ELF-1 (cell line): Measurements from ENCODE around the gene NTN3.

ENCODE experiments used
- DNase-seq: peaks from one replicate; pipeline ENCODE4 v3.0.0-alpha.2; 2016; ENCODE audit warnings: low read depth, low spot score

NTN3 gene

DNA sequence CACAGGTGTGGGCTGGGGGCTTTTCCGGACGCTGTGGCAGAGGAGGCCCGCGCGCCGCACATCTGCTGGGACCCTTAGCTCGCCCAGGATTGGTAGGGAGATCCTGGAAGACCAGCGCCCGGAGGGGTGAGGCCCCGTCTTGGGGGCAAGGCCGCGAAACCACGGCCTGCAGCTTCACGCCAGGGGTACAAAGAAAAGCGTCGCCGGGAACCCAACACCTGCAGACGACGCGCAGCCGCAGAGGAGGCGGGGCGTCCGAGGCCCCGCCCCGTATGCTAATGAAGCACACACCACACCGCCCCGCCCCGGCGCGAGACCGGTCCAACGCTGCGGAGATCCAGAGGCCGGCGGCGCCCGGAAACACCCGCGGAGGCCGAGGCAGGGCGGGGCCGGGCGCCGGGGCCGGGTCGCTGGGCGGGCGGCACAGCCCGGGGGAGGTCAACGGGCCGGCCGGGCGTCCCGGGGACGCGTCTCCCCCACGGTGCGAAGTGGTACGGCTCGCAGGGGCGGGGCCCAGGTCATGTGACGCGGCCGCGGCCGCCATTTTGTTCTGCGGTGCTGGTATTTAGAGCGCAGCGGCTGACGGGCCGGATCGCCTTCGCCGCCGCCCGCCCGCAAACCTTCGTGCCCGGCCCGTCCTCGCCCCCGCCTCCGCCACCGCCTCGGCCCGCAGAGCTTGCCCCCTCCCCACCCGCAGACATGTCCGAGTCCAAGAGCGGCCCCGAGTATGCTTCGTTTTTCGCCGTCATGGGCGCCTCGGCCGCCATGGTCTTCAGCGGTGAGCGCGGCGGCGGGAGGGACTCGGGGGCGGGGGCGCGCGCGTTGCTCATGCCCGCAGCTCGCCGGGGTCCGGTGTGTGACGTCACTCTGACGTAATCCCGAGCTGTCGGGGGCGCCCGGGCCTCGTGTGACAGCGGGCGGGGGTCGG lies 42.6 kb downstream of the NTN3 start, which contains the start of gene ATP6V0C:
ATP6V0C (plus strand) TSS at position 548 of the 928 bp plus-strand sequence; CDS start at position 700, 152 bp downstream.
- DNase-seq, result peak; percentile 95

- peak; percentile 47 for DNase-seq
Observed at GRCh38 chr16:2514333-2515179, 43.5 kb downstream of the NTN3 start.

DNA sequence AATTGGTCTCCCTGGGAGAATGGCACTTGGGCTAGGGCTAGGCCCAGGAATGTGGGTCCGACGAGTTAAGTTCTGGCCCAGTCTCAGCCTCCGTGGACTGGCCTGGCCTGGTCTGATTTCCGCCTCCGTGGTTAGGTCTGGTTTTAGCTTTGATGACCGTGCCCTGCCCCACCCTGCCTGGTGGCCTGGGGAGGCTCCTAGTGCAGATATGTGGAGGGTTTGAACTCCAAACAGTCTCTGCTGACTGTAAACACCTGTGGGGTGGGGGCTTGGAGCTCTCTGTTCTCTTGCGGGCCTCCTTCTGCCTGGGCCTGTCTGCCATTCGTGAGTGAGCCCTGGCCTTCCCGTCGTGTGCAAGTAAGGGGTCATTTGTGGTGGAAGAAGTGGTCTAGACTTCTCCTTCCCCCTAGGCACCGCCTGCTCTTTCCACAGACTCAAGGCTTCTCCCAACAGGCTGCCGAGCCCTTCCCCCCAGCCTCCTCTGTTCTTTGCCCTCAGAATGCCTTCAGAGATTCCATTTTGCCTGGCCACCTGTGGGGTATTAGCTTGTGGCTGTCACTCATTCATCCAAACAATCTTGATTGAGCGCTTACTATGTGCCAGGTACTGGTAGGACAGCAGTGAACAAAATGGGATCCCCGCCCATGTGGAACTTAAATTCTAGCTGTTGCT lies 44.2 kb downstream of the NTN3 start:
- DNase-seq, result peak; percentile 76

- DNase-seq, result no peak
Observed at GRCh38 chr16:2516391-2517240, 45.5 kb downstream of the NTN3 start.

DNA sequence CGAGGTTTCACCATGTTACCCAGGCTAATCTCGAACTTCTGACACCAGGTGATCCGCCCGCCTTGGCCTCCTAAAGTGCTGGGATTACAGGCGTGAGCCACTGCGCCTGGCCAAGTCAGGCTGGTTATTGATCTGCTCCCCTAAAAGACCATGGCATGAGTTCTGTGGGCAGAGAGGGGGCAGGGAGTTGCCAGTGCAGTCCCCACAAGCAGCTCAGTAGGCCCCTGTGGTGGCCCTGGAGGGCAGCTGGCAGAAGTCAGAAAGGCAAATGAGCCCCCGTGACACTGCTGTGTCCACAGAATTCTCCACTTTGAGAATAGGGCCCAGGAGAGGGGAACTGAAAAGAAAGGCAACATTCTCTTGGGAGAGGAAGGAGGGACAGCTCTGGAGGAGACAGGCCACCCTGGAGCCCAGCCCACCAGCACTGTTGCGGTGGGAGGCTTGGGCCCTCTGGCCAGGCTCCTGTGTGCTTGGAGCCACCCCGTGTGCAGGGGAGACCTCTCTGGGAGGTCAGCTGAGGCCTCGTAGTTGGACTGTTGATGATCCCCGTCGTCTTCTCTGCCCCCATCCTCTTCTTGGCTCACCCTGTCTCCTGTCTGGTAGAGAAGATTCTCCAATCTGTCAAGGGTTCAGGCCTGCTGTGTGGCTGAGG lies 47.0 kb downstream of the NTN3 start:
- no peak for DNase-seq

- DNase-seq, result no peak
Observed at GRCh38 chr16:2518823-2519710, 48.0 kb downstream of the NTN3 start.

DNA sequence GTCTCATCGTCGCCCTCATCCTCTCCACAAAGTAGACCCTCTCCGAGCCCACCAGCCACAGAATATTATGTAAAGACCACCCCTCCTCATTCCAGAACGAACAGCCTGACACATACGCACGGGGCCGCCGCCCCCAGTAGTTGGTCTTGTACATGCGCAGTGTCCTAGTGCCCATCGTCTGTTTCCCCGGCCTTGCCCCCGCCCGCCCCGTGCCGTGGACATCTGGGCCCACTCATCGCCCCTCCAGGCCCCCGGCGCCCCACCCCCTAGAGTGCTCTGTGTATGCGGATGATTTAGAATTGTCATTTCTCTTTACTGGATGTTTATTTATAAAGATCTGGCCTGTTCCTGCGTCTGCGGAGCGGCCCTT lies 48.6 kb downstream of the NTN3 start:
- DNase-seq, result no peak

GRCh38 chr16:2520097-2520783 lies 49.1 kb downstream of the NTN3 start, which contains the start of gene AMDHD2:
AMDHD2 (plus strand) TSS chr16:2520371; CDS start chr16:2520459, 88 bp downstream.
- DNase-seq, result peak; percentile 91

- DNase-seq, result peak; percentile 86
Observed at GRCh38 chr16:2520784-2521531, 49.9 kb downstream of the NTN3 start.
